Superior temporal gyrus (tissue), 1 donor: ENCODE results near the gene IFNG.

Experiments
- DNase-seq: peaks from one replicate; pipeline ENCODE4 v3.0.0-alpha.2; 2016; ENCODE audit errors: extremely low spot score

IFNG gene

DNA sequence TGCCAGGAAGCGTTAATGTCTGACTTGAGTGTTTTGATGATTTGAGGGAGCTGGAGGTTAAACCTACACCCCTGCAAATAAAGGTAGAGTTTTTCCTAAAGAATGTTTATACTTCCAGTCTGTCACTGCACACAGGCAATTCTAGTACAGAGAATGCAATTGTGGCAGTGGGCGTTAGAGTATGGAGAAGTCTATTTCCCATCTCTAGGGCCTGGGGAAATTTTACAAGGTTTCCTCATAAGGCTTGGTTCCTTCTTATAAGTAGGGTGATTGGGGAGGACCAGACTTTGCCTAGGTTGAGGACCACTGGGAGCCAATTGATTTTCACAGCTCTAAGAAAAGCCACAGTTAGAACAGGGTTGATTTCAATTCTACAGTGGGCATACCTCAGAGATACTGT lies 44.3 kb downstream of the IFNG start:
- DNase-seq = no peak

DNA sequence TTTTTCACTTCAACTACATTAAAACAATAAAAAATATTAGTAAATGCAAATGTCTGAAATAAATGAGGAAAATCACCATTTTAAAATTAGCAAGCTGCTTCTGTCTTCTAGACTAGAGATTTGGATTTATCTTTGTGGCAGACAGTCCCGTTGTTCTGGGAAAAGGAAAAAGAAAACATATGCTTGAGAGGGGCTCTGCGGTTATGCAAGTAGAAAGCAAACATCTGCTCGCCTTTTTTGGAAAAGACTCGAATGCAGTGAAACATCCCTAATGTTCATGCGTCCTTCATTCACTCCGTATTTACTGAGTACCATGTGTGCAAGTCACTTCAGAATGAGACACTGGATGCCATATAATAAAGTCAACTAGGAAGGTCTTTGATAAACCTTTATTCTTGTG lies 44.9 kb downstream of the IFNG start:
- no peak for DNase-seq

DNA sequence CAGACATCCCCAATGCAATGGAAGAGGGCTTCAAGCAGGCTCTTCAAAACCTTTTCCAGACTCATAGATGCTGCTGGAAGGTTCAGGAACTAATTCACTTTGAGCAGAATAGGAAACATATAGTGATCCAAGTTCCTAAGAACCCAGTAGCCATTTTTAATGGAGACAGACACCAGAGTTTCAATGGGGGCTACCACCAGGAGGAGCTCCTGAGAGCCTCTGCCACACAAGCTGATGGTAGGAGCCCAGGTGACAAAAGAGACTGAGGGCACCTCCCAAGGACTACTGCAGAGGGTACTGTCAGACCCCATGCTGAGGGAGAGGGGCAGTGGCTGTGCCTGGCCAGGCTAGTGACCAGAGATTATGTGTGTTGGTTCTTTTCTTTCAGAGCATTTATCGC lies 45.9 kb downstream of the IFNG start:
- no peak for DNase-seq

GRCh38 chr12:68111995-68112394 lies 47.5 kb downstream of the IFNG start:
- DNase-seq = no peak

- DNase-seq = no peak
Observed at GRCh38 chr12:68109444-68110217, 49.9 kb downstream of the IFNG start.

DNA sequence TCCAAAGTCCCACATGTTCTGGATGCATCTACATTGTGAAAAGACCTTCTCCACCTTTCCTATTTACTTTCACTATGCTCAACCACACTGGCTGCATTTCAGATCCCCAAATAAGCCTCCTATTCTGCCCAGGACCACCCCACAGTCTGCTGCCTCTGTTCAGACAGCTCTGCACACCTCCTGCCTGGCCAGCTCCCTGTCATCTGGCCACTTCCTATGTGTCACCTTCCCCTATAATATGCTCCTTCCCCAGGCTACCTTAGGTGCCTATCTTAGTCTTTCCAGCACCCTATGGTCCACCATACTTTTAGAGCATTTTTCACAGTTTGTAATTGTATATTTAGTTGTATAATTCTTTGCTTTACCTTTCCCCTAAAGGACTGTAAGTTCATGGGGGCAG lies 50.5 kb downstream of the IFNG start:
- no peak for DNase-seq

GRCh38 chr12:68106660-68107059 lies 52.9 kb downstream of the IFNG start:
- no peak for DNase-seq

DNA sequence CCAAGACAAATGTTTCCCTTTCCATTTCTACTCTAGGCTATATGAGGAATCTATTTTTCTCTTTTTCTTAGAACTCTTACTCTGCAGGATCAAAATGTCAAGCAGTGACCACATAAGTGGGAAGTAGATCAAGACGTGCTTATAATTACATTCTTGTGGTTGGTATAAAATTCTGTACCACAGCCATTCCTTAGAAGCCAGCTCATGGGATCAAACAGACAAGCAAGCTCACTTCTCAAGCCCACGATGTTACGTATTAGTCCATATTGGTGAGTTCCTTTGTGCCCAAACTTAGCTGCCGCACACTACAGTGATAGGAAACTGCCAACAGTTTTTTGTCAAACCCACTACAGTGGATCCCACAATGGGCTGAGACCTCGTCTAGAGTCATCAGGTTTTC lies 53.4 kb downstream of the IFNG start:
- DNase-seq = no peak
